HUES6 (cell line): ENCODE measurements around the gene TTC29.
"Not testable (repeated sequence)": the region's sequence is repeated elsewhere in the genome, so short reads cannot be mapped to it uniquely, and the experiment has no call there.

ENCODE experiments used
- H3K27ac ChIP-seq: 2 replicates; pipeline ENCODE4 v1.7.0; 2013; ENCODE audit warnings: low read depth, mild to moderate bottlenecking, low read length, inconsistent platforms
- H3K27me3 ChIP-seq: 2 replicates; pipeline ENCODE4 v1.6.1; 2013; ENCODE audit warnings: low read length; ENCODE audit not compliant: control insufficient read depth, insufficient read depth
- H3K36me3 ChIP-seq: 2 replicates; pipeline ENCODE4 v1.6.1; 2013; ENCODE audit warnings: low read length; ENCODE audit not compliant: control insufficient read depth, insufficient read depth
- H3K4me1 ChIP-seq: 2 replicates; pipeline ENCODE4 v1.6.1; 2013; ENCODE audit warnings: low read length; ENCODE audit not compliant: control insufficient read depth, insufficient read depth
- H3K4me3 ChIP-seq: 2 replicates; pipeline ENCODE4 v1.5.1; 2013; ENCODE audit warnings: low read depth, low read length
- H3K9ac ChIP-seq: one replicate; pipeline ENCODE4 v1.6.1; 2013; ENCODE audit warnings: mild to moderate bottlenecking, low read length
- H3K9me3 ChIP-seq: 2 replicates; pipeline ENCODE4 v1.6.1; 2013; ENCODE audit warnings: low read depth, low read length; ENCODE audit not compliant: control insufficient read depth, insufficient read depth

Gene TTC29

GRCh38 chr4:146814750-146815149 is 130.9 kb downstream of the TTC29 start:
- no peaks in the 10 kb centered on the region for H3K27me3 ChIP-seq
- no peak overlapping the region for H3K9ac ChIP-seq
- H3K4me1 ChIP-seq, result no peaks in the 10 kb centered on the region
- no peaks in the 10 kb centered on the region for H3K36me3 ChIP-seq
- no peak overlapping the region for H3K27ac ChIP-seq
- H3K9me3 ChIP-seq, result no peaks in the 10 kb centered on the region
- no peak overlapping the region for H3K4me3 ChIP-seq

DNA sequence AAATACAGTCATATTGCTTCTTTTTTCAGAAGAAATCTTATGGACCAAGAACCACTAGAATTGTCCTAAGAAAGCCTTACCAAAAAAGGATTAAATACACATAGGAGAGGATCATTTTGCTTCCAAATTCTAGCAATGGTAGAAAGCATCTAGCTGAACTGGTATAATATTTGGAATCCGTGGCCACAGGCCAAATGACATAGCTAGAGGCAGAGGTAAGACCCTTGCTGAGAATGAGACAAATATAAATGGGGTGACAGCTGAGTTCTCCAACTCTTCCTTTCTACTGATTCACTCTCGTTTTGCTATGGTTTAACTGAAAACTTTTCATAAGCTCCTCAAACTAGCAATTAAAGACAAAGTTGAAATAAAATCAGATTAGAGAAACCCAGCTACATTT is 150.0 kb downstream of the TTC29 start:
- Histone ChIP-seq H3K9me3 (no peaks in the 10 kb centered on the region), H3K36me3 (no peaks in the 10 kb centered on the region), H3K27me3 (no peaks in the 10 kb centered on the region), H3K4me3 (no peak overlapping the region), H3K9ac (no peak overlapping the region), H3K27ac (no peak overlapping the region), H3K4me1 (no peaks in the 10 kb centered on the region)

- no peaks in the 10 kb centered on the region for H3K27me3 ChIP-seq
- H3K4me1 ChIP-seq, result no peaks in the 10 kb centered on the region
- no peaks in the 10 kb centered on the region for H3K36me3 ChIP-seq
- no peak overlapping the region for H3K27ac ChIP-seq
- H3K9me3 ChIP-seq, result no peaks in the 10 kb centered on the region
- no peak overlapping the region for H3K9ac ChIP-seq
- H3K4me3 ChIP-seq, result no peak overlapping the region
Observed at GRCh38 chr4:146793727-146794126, 151.9 kb downstream of the TTC29 start.

DNA sequence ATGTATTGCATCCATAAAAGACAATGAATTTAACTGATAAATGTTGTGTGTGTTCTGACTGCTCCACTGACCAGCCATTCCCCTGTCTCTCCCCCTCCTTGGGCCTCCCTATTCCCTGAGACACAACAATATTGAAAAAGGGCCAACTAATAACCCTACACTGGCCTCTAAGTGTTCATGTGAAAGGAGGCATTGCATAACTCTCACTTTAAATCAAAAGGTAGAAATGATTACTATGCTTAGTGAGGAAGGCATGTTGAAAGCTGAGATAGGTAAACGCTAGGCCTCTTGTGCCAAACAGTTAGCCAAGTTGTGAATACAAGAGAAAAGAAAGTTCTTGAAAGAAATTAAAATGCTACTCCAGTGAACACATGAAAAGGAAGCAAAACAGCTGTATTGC is 154.2 kb downstream of the TTC29 start:
- H3K36me3 ChIP-seq, result no peaks in the 10 kb centered on the region
- no peaks in the 10 kb centered on the region for H3K9me3 ChIP-seq
- no peaks in the 10 kb centered on the region for H3K4me1 ChIP-seq
- no peaks in the 10 kb centered on the region for H3K27me3 ChIP-seq
- H3K27ac ChIP-seq, result no peak overlapping the region
- H3K9ac ChIP-seq, result no peak overlapping the region
- no peak overlapping the region for H3K4me3 ChIP-seq

- Histone ChIP-seq H3K27me3 (no peaks in the 10 kb centered on the region), H3K27ac (no peak overlapping the region), H3K36me3 (no peaks in the 10 kb centered on the region), H3K9ac (no peak overlapping the region), H3K4me1 (no peaks in the 10 kb centered on the region), H3K9me3 (no peaks in the 10 kb centered on the region), H3K4me3 (no peak overlapping the region)
Observed at GRCh38 chr4:146790515-146790914, 155.1 kb downstream of the TTC29 start.

DNA sequence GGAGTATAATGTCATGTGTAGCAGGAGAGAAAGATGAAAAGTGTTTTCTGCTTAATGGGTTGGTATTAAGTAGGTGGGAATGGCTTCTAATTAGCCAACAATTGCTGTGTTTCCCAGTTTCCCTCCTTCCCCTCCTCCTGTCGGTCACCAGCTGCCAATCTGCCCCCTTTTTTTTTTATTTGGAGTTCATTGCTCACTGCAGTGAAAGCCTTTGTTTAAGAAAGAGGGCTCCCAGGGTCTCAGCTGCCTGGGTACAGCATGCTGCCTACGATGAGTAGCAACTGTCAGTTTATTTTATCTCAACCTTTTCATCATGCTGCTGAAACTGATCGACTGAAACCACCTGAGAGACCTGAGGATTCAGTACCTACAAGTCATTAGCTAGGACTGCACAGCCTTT is 157.9 kb downstream of the TTC29 start:
- Histone ChIP-seq H3K9ac (no peak overlapping the region), H3K4me1 (no peaks in the 10 kb centered on the region), H3K9me3 (no peaks in the 10 kb centered on the region), H3K27ac (no peak overlapping the region), H3K4me3 (no peak overlapping the region), H3K36me3 (no peaks in the 10 kb centered on the region), H3K27me3 (no peaks in the 10 kb centered on the region)

- no peaks in the 10 kb centered on the region for H3K4me1 ChIP-seq
- H3K4me3 ChIP-seq, result no peak overlapping the region
- no peaks in the 10 kb centered on the region for H3K9me3 ChIP-seq
- H3K36me3 ChIP-seq, result no peaks in the 10 kb centered on the region
- H3K27me3 ChIP-seq, result no peaks in the 10 kb centered on the region
- no peak overlapping the region for H3K27ac ChIP-seq
- no peak overlapping the region for H3K9ac ChIP-seq
Observed at GRCh38 chr4:146776691-146777090, 169.0 kb downstream of the TTC29 start.

GRCh38 chr4:146763560-146763959 is 182.1 kb downstream of the TTC29 start:
- no peaks in the 10 kb centered on the region for H3K36me3 ChIP-seq
- no peak overlapping the region for H3K4me3 ChIP-seq
- H3K27ac ChIP-seq, result no peak overlapping the region
- H3K9me3 ChIP-seq, result no peaks in the 10 kb centered on the region
- no peaks in the 10 kb centered on the region for H3K4me1 ChIP-seq
- H3K9ac ChIP-seq, result no peak overlapping the region
- H3K27me3 ChIP-seq, result no peaks in the 10 kb centered on the region

GRCh38 chr4:146762016-146762415 is 183.6 kb downstream of the TTC29 start:
- Histone ChIP-seq H3K4me1 (no peaks in the 10 kb centered on the region), H3K9ac (no peak overlapping the region), H3K4me3 (no peak overlapping the region), H3K27me3 (no peaks in the 10 kb centered on the region), H3K27ac (no peak overlapping the region), H3K36me3 (no peaks in the 10 kb centered on the region), H3K9me3 (no peaks in the 10 kb centered on the region)

DNA sequence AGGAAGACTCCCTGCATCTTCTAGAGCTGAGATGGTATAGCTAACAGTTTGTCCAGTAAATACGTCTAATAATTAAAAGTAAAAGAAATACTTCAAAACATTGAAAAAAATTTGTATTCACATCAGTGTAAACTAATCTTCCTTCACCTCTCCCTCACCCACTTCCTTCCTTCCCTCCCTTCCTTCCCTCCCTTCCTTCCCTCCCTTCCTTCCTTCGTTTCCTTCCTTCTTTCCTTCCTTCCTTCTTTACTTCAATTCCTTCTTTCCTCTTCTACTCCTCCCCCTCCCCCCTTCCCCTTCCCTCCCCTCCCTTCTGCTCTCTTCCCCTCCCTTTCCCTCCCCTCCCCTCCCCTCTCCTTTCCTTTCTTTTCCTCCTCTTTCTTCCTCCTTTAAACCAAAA is 203.2 kb downstream of the TTC29 start:
- Histone ChIP-seq H3K9ac (no peak overlapping the region), H3K4me1 (no peaks in the 10 kb centered on the region), H3K27me3 (no peaks in the 10 kb centered on the region), H3K36me3 (no peaks in the 10 kb centered on the region), H3K4me3 (no peak overlapping the region), H3K27ac (no peak overlapping the region), H3K9me3 (no peaks in the 10 kb centered on the region)

GRCh38 chr4:146739182-146739581 is 206.5 kb downstream of the TTC29 start:
- Histone ChIP-seq H3K4me1 (no peaks in the 10 kb centered on the region), H3K9me3 (no peaks in the 10 kb centered on the region), H3K27ac (no peak overlapping the region), H3K9ac (no peak overlapping the region), H3K36me3 (no peaks in the 10 kb centered on the region), H3K4me3 (no peak overlapping the region), H3K27me3 (no peaks in the 10 kb centered on the region)

GRCh38 chr4:146723519-146723918 is 222.1 kb downstream of the TTC29 start:
- not testable (repeated sequence) for H3K36me3 ChIP-seq, H3K9ac ChIP-seq, H3K27me3 ChIP-seq, H3K9me3 ChIP-seq, H3K27ac ChIP-seq, H3K4me1 ChIP-seq, H3K4me3 ChIP-seq
